ENCODE results near the gene B3GLCT.

DNA sequence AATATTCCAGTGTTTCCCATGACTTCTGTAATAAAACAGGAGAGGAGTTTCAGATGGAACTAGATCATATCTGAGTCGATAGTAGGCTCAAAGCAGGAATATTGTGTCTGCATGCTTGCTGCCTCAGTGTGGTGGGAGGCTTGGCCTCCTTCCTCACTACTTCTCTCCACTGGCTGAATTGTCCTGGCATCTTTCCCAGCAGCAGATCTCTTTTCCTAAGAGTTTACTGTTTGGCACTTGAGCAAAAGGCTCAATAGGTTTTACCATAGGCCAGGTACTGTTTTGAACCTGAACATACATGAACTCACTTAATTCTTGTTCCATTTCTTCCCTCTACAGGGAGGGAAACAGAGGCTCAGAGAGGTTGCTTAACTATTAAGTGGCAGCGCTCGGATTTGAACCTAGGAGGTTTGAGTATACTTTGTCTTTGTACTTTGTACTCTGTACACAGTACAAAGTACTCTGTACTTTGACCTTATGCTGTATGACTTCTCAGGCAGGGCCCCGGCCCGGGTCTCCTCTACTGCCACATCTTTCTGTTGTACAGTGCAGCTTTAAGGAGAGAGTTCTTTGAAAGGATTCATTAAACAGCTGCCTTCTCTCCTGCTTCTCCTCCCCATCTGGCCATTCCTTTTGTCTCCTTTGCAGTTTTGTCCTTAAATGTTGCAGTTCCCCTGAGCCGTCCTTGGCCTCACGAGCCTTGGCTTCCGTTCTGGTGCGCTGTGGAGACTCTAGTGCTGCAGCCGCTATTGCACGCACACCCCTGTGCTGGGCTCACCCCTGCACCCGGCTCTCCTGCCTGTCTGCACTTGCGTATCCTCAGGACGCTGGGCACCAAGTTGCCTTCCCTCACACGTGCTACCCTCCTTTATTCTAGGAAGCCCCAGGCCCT is 8.1 kb downstream of the B3GLCT start:
- TF ChIP-seq, protein P1, sequence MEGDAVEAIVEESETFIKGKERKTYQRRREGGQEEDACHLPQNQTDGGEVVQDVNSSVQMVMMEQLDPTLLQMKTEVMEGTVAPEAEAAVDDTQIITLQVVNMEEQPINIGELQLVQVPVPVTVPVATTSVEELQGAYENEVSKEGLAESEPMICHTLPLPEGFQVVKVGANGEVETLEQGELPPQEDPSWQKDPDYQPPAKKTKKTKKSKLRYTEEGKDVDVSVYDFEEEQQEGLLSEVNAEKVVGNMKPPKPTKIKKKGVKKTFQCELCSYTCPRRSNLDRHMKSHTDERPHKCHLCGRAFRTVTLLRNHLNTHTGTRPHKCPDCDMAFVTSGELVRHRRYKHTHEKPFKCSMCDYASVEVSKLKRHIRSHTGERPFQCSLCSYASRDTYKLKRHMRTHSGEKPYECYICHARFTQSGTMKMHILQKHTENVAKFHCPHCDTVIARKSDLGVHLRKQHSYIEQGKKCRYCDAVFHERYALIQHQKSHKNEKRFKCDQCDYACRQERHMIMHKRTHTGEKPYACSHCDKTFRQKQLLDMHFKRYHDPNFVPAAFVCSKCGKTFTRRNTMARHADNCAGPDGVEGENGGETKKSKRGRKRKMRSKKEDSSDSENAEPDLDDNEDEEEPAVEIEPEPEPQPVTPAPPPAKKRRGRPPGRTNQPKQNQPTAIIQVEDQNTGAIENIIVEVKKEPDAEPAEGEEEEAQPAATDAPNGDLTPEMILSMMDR (IDR thresholded peaks at IDR 0.05; ENCODE audit: low read depth, low read length, missing input control), result no peak
- TF ChIP-seq SP1 (IDR thresholded peaks at IDR 0.05), result no peak
- TF ChIP-seq RAD21 (IDR thresholded peaks at IDR 0.05), result no peak
- no peak for TF ChIP-seq NR2F2 (IDR thresholded peaks at IDR 0.05)
- TF ChIP-seq, protein P2, sequence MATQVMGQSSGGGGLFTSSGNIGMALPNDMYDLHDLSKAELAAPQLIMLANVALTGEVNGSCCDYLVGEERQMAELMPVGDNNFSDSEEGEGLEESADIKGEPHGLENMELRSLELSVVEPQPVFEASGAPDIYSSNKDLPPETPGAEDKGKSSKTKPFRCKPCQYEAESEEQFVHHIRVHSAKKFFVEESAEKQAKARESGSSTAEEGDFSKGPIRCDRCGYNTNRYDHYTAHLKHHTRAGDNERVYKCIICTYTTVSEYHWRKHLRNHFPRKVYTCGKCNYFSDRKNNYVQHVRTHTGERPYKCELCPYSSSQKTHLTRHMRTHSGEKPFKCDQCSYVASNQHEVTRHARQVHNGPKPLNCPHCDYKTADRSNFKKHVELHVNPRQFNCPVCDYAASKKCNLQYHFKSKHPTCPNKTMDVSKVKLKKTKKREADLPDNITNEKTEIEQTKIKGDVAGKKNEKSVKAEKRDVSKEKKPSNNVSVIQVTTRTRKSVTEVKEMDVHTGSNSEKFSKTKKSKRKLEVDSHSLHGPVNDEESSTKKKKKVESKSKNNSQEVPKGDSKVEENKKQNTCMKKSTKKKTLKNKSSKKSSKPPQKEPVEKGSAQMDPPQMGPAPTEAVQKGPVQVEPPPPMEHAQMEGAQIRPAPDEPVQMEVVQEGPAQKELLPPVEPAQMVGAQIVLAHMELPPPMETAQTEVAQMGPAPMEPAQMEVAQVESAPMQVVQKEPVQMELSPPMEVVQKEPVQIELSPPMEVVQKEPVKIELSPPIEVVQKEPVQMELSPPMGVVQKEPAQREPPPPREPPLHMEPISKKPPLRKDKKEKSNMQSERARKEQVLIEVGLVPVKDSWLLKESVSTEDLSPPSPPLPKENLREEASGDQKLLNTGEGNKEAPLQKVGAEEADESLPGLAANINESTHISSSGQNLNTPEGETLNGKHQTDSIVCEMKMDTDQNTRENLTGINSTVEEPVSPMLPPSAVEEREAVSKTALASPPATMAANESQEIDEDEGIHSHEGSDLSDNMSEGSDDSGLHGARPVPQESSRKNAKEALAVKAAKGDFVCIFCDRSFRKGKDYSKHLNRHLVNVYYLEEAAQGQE (IDR thresholded peaks at IDR 0.05), result no peak
- no peak for TF ChIP-seq YY1 (IDR thresholded peaks at IDR 0.05)
- TF ChIP-seq TAF1 (conservative IDR thresholded peaks at IDR 0.05), result no peak
- TF ChIP-seq, protein P3, sequence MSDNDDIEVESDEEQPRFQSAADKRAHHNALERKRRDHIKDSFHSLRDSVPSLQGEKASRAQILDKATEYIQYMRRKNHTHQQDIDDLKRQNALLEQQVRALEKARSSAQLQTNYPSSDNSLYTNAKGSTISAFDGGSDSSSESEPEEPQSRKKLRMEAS (IDR thresholded peaks at IDR 0.05), result no peak
- TF ChIP-seq, protein P4, sequence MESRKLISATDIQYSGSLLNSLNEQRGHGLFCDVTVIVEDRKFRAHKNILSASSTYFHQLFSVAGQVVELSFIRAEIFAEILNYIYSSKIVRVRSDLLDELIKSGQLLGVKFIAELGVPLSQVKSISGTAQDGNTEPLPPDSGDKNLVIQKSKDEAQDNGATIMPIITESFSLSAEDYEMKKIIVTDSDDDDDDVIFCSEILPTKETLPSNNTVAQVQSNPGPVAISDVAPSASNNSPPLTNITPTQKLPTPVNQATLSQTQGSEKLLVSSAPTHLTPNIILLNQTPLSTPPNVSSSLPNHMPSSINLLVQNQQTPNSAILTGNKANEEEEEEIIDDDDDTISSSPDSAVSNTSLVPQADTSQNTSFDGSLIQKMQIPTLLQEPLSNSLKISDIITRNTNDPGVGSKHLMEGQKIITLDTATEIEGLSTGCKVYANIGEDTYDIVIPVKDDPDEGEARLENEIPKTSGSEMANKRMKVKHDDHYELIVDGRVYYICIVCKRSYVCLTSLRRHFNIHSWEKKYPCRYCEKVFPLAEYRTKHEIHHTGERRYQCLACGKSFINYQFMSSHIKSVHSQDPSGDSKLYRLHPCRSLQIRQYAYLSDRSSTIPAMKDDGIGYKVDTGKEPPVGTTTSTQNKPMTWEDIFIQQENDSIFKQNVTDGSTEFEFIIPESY (IDR thresholded peaks at IDR 0.05), result no peak
- TF ChIP-seq EGR1 (IDR thresholded peaks at IDR 0.05; ENCODE audit: low read depth in 2 of 2), result no peak
- no peak for TF ChIP-seq GABPA (IDR thresholded peaks at IDR 0.05 in 1 of 2, conservative IDR thresholded peaks at IDR 0.05 in 1 of 2)
- no peak for TF ChIP-seq FOXA1 (IDR thresholded peaks at IDR 0.05)

Measured in liver (tissue), 3 donors.